GM10248 (cell line): ENCODE measurements around the gene ARSA.
A peak's percentile ranks its signal among the peaks of the same experiment; 100 is the strongest.
"Not testable (repeated sequence)": the region's sequence is repeated elsewhere in the genome, so short reads cannot be mapped to it uniquely, and the experiment has no call there.

Experiments used
- CTCF ChIA-PET: fragments of 300-600 bp; sonication (Branson Sonifier 250); formaldehyde crosslinking; extraction: SDS; loops from one replicate; lab custom pipeline; 2021; ENCODE audit warnings: antibody characterized with exemption; lab: Yijun Ruan, JAX
- POLR2A ChIA-PET: fragments of 350-650 bp; sonication (Branson Sonifier 250); formaldehyde crosslinking; extraction: SDS; loops from one replicate; lab custom pipeline; 2020; ENCODE audit warnings: antibody characterized with exemption; lab: Yijun Ruan, JAX
- DNase-seq: peaks from one replicate; pipeline ENCODE4 v3.0.0; 2012; ENCODE audit errors: extremely low spot score
- CTCF ChIP-seq: IDR thresholded peaks from 2 replicates; pipeline ENCODE4 v1.5.1; 2012; ENCODE audit warnings: mild to moderate bottlenecking, low read depth; ENCODE audit errors: extremely low read depth, missing control alignments, control extremely low read depth

Gene ARSA

GRCh38 chr22:50670513-50670912, 42.6 kb upstream of the ARSA start:
- ChIA-PET POLR2A (no interaction called here), CTCF (interaction anchor here (2.2 kb wide), 1 partner anchor 9 kb away, joined by 4 read pairs; no protein-coding TSS in a partner anchor)
- TF ChIP-seq CTCF = no peak
- no peak for DNase-seq

DNA sequence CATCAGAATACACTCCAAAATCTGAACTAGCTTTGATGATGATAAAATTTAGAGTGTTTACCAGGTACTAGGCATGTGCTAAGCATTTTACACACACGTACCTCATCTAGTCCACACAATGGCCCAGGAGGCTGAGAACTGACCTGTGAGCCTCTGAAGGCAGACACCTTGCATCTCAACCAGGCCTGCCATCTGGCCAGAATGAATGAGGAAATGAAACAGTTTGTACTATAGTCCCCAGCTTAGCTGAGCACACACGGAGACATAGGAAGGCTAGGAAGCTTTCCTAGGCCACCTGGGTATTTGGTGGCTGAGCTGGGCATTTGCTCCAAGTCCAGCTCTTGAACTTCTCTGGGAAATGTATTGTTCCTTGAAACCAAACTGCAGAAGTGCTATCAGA, 37.8 kb upstream of the ARSA start:
- TF ChIP-seq CTCF = no peak
- POLR2A ChIA-PET = no interaction called here
- CTCF ChIA-PET = interaction anchor here (1.5 kb wide), 1 partner anchor 27 kb away, joined by 3 read pairs; no protein-coding TSS in a partner anchor
- DNase-seq = peak; percentile 42

GRCh38 chr22:50665212-50665611, 37.3 kb upstream of the ARSA start:
- ChIA-PET CTCF (no interaction called here), POLR2A (no interaction called here)
- no peak for TF ChIP-seq CTCF
- DNase-seq = no peak

- CTCF ChIA-PET = no interaction called here
- no peak for TF ChIP-seq CTCF
- DNase-seq = peak; percentile 15
- POLR2A ChIA-PET = no interaction called here
Measured at GRCh38 chr22:50660306-50660705, 32.4 kb upstream of the ARSA start.

- CTCF ChIA-PET, DNase-seq, POLR2A ChIA-PET: not testable (repeated sequence)
Measured at GRCh38 chr22:50659711-50660110, 31.8 kb upstream of the ARSA start.

DNA sequence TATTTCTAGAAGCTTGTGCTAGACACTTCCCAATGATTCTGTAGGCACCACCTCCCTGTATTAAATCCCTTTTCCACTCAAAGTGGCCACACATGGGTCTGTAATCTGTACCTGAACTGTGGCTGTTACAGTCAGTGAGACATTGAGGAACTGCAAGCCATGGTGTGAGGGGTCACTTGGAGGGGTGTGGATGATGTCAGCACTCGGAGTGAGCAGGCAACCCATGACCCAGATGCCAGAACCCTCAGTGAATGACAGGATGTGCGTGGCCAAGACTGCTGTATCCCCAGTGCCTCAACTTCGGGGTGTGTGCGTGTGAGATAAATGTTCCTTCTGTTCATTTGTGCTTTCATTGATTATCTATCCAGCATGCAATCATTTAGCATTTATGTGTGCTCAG, 30.0 kb upstream of the ARSA start:
- ChIA-PET CTCF (no interaction called here), POLR2A (no interaction called here)
- DNase-seq = no peak
- no peak for TF ChIP-seq CTCF

GRCh38 chr22:50656122-50657070, 28.4 kb upstream of the ARSA start:
- ChIA-PET POLR2A (no interaction called here), CTCF (no interaction called here)
- DNase-seq = no peak
- TF ChIP-seq CTCF = no peak

GRCh38 chr22:50654664-50655063, 26.7 kb upstream of the ARSA start:
- CTCF ChIA-PET, DNase-seq, POLR2A ChIA-PET: not testable (repeated sequence)
